Upper lobe of left lung (tissue), 4 donors: ENCODE data around the gene MBD5.

Experiments
- EP300 ChIP-seq, 4 donors: sonication (generic); formaldehyde crosslinking; IDR thresholded peaks; one replicate each; pipeline ENCODE4 v1.5.1; 2017; ENCODE audit warnings: antibody characterized with exemption in 4 of 4, control low read depth in 2 of 4
- POLR2A ChIP-seq, 4 donors: fragments of 450-650 bp; IDR thresholded peaks; one replicate each; pipeline ENCODE4 v1.5.1; 2016 to 2017; ENCODE audit warnings: antibody characterized with exemption in 4 of 4, mild to moderate bottlenecking in 2 of 4
- POLR2AphosphoS5 ChIP-seq, 2 donors: sonication (generic); formaldehyde crosslinking; IDR thresholded peaks; one replicate each; pipeline ENCODE4 v1.5.1; 2017; ENCODE audit warnings: antibody characterized with exemption in 2 of 2
- TF ChIP-seq, protein P1 (sequence below), 6 experiments: fragments of 450-650 bp in 4 of 6; fragments of 200-600 bp in 2 of 6; sonication (generic) in 2 of 6; IDR thresholded peaks; one replicate each; pipeline ENCODE4 v1.5.1; 2016 to 2019; ENCODE audit warnings: antibody characterized with exemption in 6 of 6

DNA sequence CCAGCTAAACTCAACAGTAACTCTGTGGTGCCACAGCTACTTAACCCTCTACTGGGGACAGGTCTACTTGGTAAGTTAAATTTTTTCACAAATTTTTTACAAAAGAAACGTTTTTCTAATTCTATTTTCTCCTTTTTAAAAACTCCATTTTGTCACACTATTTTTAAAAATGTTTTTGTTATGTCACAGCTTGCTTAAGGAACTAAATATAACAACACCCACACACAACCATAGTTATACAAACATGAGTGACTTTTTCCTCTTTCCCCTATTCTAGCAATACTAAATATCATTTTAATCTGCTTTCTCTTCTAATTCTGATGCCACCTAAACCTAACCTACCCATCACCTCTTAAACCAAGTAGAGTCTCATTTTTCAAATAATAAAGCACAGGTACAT lies 463.2 kb downstream of the MBD5 start:
- TF ChIP-seq, protein P1, sequence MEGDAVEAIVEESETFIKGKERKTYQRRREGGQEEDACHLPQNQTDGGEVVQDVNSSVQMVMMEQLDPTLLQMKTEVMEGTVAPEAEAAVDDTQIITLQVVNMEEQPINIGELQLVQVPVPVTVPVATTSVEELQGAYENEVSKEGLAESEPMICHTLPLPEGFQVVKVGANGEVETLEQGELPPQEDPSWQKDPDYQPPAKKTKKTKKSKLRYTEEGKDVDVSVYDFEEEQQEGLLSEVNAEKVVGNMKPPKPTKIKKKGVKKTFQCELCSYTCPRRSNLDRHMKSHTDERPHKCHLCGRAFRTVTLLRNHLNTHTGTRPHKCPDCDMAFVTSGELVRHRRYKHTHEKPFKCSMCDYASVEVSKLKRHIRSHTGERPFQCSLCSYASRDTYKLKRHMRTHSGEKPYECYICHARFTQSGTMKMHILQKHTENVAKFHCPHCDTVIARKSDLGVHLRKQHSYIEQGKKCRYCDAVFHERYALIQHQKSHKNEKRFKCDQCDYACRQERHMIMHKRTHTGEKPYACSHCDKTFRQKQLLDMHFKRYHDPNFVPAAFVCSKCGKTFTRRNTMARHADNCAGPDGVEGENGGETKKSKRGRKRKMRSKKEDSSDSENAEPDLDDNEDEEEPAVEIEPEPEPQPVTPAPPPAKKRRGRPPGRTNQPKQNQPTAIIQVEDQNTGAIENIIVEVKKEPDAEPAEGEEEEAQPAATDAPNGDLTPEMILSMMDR (IDR thresholded peaks at IDR 0.05): no peak
- no peak for TF ChIP-seq POLR2A (IDR thresholded peaks at IDR 0.05)
- no peak for TF ChIP-seq POLR2AphosphoS5 (IDR thresholded peaks at IDR 0.05)
- no peak for TF ChIP-seq EP300 (IDR thresholded peaks at IDR 0.05)
